ENCODE data around the gene SPACA6.

SPACA6 gene

GRCh38 chr19:51739466-51740213 lies 46.5 kb downstream of the SPACA6 start:
- no peak for DNase-seq

GRCh38 chr19:51740356-51740755 lies 47.2 kb downstream of the SPACA6 start:
- DNase-seq, result peak in 1 of 2 experiments; percentile 3

DNA sequence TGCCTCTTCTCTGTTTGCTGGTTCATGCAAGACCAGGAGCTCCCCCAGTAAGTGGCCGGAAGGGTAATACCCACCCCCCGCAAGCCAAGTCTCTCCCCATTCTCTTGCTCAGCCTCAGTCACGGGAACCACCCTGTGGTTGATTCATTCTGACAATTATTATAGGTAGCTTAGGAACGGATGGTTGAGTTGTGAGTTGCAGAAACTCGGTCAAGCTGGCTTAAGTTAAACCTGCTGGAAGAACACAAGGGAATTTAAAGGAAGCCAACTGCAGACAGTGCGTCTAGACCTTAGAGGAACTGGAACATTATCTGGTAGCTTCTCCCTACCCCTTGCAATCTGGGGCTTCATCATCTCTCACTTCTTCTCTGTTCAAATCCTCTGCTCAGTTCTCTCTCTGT lies 49.7 kb downstream of the SPACA6 start:
- DNase-seq, result no peak

- no peak for DNase-seq
Measured at GRCh38 chr19:51743405-51743804, 50.3 kb downstream of the SPACA6 start.

- no peak for DNase-seq
Measured at GRCh38 chr19:51746731-51747130, 53.6 kb downstream of the SPACA6 start.

GRCh38 chr19:51749979-51750378 lies 56.8 kb downstream of the SPACA6 start:
- DNase-seq, result no peak

- DNase-seq, result peak in 1 of 2 experiments; percentile 32
Measured at GRCh38 chr19:51750400-51751094, 57.4 kb downstream of the SPACA6 start.

GRCh38 chr19:51751655-51752054 lies 58.5 kb downstream of the SPACA6 start, which contains the start of gene FPR1:
TSS of gene FPR1 (minus strand) at chr19:51751878. CDS start at chr19:51746994, 4,884 bp downstream.
- peak; percentile 70 to 76 for DNase-seq

- peak in 1 of 2 experiments; percentile 12 for DNase-seq
Measured at GRCh38 chr19:51754109-51754508, 61.0 kb downstream of the SPACA6 start.

- no peak for DNase-seq
Measured at GRCh38 chr19:51754770-51755169, 61.6 kb downstream of the SPACA6 start.

Data from AML-193 (cell line).